ENCODE data around the gene WIPF2.

- no peak for TF ChIP-seq TAF1 (IDR thresholded peaks at IDR 0.05; ENCODE audit: borderline replicate concordance, insufficient read depth, low read length)
- TF ChIP-seq POLR2AphosphoS5 (IDR thresholded peaks at IDR 0.05; ENCODE audit: low read depth, low read length) = no peak
- no peak for TF ChIP-seq SIN3A (IDR thresholded peaks at IDR 0.05; ENCODE audit: borderline replicate concordance, insufficient read depth, low read length)
Observed at GRCh38 chr17:40320756-40321523, 101.8 kb downstream of the WIPF2 start.

Data from PFSK-1 (cell line).